HG03108 (cell line): ENCODE measurements around the gene PHACTR3.

Experiments used
- ATAC-seq: cut with Tn5 transposase; IDR thresholded peaks from one replicate; pipeline ENCODE4 v1.9.1; 2021; ENCODE audit warnings: moderate library complexity; ENCODE audit not compliant: unreplicated experiment

The PHACTR3 gene

GRCh38 chr20:59785986-59786795 is 181.9 kb downstream of the PHACTR3 start:
- no peak for ATAC-seq

GRCh38 chr20:59786801-59787537 is 182.6 kb downstream of the PHACTR3 start:
- ATAC-seq: no peak

GRCh38 chr20:59787538-59787890 is 183.2 kb downstream of the PHACTR3 start:
- ATAC-seq: no peak

GRCh38 chr20:59788196-59788735 is 183.9 kb downstream of the PHACTR3 start:
- no peak for ATAC-seq

GRCh38 chr20:59788811-59789397 is 184.6 kb downstream of the PHACTR3 start:
- ATAC-seq: no peak

GRCh38 chr20:59789686-59790085 is 185.3 kb downstream of the PHACTR3 start:
- no peak for ATAC-seq

- no peak for ATAC-seq
Observed at GRCh38 chr20:59790346-59790745, 186.0 kb downstream of the PHACTR3 start.

GRCh38 chr20:59792300-59792699 is 188.0 kb downstream of the PHACTR3 start:
- ATAC-seq: no peak

GRCh38 chr20:59794555-59794954 is 190.2 kb downstream of the PHACTR3 start:
- ATAC-seq: no peak

GRCh38 chr20:59800309-59800708 is 196.0 kb downstream of the PHACTR3 start:
- ATAC-seq: no peak

- no peak for ATAC-seq
Observed at GRCh38 chr20:59802018-59802417, 197.7 kb downstream of the PHACTR3 start.

GRCh38 chr20:59802471-59803221 is 198.3 kb downstream of the PHACTR3 start:
- ATAC-seq: no peak

- ATAC-seq: no peak
Observed at GRCh38 chr20:59804347-59804746, 200.0 kb downstream of the PHACTR3 start.

GRCh38 chr20:59804871-59805665 is 200.7 kb downstream of the PHACTR3 start:
- no peak for ATAC-seq

GRCh38 chr20:59805786-59806577 is 201.6 kb downstream of the PHACTR3 start:
- ATAC-seq: no peak

- no peak for ATAC-seq
Observed at GRCh38 chr20:59806578-59806975, 202.2 kb downstream of the PHACTR3 start.

GRCh38 chr20:59807909-59808728 is 203.8 kb downstream of the PHACTR3 start:
- ATAC-seq: no peak

GRCh38 chr20:59808729-59809381 is 204.5 kb downstream of the PHACTR3 start:
- ATAC-seq: no peak
